NCI-H146 treated with DMSO at 0.1 percent for 48 hours (cell line): ENCODE measurements around the gene TBC1D1.

ENCODE experiments used
- DNase-seq: peaks from one replicate; lab custom pipeline; 2025; ENCODE audit not compliant: unreplicated experiment; lab: John Stamatoyannopoulos, UW

The TBC1D1 gene, protein sequence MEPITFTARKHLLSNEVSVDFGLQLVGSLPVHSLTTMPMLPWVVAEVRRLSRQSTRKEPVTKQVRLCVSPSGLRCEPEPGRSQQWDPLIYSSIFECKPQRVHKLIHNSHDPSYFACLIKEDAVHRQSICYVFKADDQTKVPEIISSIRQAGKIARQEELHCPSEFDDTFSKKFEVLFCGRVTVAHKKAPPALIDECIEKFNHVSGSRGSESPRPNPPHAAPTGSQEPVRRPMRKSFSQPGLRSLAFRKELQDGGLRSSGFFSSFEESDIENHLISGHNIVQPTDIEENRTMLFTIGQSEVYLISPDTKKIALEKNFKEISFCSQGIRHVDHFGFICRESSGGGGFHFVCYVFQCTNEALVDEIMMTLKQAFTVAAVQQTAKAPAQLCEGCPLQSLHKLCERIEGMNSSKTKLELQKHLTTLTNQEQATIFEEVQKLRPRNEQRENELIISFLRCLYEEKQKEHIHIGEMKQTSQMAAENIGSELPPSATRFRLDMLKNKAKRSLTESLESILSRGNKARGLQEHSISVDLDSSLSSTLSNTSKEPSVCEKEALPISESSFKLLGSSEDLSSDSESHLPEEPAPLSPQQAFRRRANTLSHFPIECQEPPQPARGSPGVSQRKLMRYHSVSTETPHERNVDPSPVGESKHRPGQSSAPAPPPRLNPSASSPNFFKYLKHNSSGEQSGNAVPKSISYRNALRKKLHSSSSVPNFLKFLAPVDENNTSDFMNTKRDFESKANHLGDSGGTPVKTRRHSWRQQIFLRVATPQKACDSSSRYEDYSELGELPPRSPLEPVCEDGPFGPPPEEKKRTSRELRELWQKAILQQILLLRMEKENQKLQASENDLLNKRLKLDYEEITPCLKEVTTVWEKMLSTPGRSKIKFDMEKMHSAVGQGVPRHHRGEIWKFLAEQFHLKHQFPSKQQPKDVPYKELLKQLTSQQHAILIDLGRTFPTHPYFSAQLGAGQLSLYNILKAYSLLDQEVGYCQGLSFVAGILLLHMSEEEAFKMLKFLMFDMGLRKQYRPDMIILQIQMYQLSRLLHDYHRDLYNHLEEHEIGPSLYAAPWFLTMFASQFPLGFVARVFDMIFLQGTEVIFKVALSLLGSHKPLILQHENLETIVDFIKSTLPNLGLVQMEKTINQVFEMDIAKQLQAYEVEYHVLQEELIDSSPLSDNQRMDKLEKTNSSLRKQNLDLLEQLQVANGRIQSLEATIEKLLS (N-terminal part only)

GRCh38 chr4:37890801-37891259, at the start of gene TBC1D1:
Gene TBC1D1 (plus strand): TSS chr4:37891084. CDS start chr4:37902096, 11,012 bp downstream.
- DNase-seq: peak; percentile 43

GRCh38 chr4:37844204-37844603, 46.7 kb upstream of the TBC1D1 start:
- no peak for DNase-seq

- no peak for DNase-seq
Observed at GRCh38 chr4:37845201-37845600, 45.7 kb upstream of the TBC1D1 start.

DNA sequence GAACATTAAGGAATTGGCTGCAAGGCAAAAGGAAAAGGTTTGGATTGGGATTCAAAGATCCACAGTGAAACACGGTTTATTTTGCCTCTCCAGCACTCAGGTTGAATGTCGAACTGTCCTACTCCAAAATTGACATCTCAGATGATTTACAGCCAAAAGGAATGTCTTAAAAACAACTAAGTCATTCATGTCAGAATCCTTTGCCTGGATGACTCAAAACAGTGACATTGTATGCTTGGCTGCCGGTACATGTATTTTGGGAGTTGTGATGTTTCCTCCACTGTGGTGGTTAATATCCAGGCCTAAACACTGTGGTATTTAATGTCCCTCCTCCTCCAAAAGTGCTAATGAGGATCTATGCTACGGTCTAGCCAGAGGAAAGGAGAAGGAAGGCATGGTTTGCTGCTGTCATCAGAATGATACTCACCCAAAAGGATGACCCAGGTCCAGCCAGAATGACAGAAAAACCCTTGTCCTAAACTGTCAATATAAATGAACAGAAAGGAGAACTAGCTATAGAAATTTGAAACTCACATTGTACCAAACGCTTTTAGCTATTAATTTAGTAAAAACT, 43.5 kb upstream of the TBC1D1 start:
- no peak for DNase-seq

DNA sequence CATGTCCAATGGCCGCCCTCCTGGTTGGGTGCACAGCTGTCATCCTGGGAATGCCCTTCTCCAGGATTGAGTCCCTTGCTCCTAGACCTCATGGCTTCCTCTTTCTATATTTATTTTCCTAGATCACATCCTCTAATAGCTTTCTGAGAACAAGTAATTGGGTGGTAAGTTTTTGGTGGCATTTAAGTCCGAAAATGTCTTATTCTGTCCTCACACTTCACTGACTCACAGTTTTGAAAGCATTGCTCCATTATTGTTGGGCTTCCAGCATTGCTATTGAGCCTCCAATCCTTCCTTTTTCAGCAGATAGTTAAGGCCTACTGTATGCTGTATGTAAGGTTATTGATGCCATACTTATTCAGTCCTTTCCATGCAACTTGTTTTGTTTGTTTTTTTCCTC, 38.5 kb upstream of the TBC1D1 start:
- no peak for DNase-seq

- DNase-seq: no peak
Observed at GRCh38 chr4:37858112-37858511, 32.8 kb upstream of the TBC1D1 start.

- DNase-seq: no peak
Observed at GRCh38 chr4:37858872-37859271, 32.0 kb upstream of the TBC1D1 start.

- DNase-seq: no peak
Observed at GRCh38 chr4:37860266-37860665, 30.6 kb upstream of the TBC1D1 start.

GRCh38 chr4:37862961-37863360, 27.9 kb upstream of the TBC1D1 start:
- no peak for DNase-seq

DNA sequence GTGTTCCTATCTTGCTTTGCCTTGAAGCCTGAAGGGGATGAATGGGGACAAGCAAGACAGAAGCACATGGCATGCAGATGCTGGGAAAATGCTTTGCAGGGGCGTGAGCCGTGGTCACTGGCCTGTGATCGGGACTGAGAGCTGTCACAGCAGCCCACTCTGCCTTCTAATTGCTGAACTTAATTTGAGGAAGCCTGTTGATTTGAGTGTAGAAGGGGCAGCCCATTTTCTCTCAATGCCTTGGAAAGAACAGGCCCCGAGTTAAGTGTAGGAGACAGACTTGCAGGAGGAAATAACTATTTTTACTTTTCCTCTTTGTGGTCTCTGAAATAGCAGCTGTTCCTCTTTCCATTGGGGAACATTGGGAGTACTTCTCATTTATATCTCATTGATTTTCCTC, 26.1 kb upstream of the TBC1D1 start:
- DNase-seq: no peak

- DNase-seq: no peak
Observed at GRCh38 chr4:37865450-37865849, 25.4 kb upstream of the TBC1D1 start.

DNA sequence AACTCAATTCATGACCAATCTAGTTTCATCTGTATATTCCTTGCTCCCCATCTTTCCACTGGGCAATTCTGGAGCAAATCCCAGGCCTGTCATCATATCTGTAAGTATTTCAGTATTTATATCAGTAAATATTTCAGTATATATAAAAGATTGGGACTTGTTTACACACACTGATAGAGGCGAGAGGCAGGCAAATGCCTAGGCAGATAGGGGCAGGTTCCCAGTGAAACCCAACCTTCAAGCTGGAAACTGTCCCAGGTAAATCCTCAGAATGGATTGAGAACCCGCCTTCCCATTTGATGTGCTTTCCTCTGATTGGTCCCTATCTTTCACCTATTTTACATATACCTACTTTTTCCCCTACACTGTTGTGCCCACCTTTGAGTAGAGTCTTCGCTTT, 23.8 kb upstream of the TBC1D1 start:
- DNase-seq: no peak

DNA sequence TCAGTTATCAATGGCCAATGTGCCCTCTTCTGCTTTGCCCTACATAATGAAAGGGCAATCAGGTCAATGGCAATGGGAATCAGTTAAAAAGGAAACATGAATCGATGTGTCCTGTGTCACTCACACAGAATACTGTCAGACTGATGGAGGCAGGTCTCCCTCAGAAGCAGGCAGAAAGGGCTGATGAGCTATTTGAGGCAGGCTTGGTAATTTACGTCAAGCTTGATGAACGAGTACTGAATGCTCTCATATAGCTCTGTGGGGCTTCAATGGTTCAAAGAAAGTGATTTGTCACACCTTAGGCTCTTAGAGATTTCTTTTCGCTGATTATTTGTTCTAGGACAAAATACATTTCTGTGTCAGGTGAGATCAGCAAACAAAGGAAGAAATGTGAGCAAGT, 22.6 kb upstream of the TBC1D1 start:
- DNase-seq: no peak

DNA sequence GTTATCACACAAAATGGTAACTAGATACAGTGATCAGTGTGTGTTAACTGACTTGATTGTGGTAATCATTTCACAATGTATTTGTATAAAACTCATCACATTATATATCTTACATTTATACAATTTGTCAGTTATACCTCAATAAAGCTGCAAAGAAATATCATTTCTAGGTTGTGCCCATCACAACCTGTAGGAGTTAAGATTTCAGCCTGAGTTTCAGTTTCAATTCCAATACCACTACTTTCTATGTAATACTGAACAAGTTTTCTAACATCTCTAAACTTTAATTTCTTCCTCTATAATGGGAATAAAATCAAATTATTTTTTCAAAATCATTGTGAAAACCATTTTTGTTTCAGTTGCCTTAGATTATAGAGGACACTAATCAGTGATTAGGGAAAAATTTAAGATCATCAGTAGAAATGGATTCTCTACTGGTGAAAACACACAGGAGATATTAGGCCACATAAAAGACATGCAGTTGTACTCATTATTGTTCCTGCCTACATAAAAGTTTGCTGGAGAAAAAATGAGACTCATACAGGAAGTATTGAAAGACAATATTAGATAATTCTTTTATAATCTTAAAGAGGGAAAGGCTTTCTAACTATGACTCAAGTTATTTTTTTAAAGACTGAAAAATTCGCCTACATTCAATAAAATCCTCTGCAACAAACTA, 18.4 kb upstream of the TBC1D1 start:
- no peak for DNase-seq

- no peak for DNase-seq
Observed at GRCh38 chr4:37873386-37873785, 17.5 kb upstream of the TBC1D1 start.

DNA sequence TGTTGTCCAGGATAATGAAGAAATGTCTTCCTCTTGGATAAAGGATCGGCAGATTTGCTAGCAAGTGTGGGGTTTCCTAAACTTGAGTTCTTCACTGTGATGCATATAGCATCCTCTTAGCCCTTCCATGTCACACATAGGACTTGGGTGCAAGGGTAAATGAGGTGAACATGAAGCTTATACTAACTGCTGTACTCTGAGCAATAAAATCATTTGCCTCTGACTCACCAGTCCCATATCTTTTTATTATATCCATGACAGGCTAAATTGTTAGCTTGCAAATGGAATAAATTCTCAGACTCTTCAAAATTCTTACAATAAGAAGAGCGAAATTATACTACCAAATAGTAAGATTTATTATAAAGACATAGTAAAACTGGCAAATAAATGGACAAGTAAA, 14.7 kb upstream of the TBC1D1 start:
- DNase-seq: no peak

DNA sequence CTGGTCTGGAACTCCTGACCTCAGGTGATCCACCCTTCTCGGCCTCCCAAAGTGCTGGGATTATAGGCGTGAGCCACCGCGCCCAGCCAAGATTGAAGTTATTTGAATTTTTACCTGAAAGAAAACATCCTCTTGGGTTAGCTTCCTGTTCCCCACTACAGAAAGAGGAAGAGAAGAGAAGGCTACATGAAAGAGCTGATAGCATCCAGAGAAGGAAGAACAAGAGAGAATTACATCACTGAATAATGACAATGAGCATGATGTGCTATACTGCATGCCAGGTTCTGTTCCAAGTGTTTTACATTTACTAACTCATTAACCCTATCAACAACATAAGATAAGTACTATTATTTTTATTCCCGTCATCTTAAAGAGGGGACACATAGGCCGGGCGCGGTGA, 11.5 kb upstream of the TBC1D1 start:
- DNase-seq: no peak

GRCh38 chr4:37881811-37882210, 9.1 kb upstream of the TBC1D1 start:
- no peak for DNase-seq

GRCh38 chr4:37882665-37883296, 8.1 kb upstream of the TBC1D1 start:
- DNase-seq: no peak
